Panc1 (cell line): Measurements from ENCODE around the gene DCD. TPM values are rescaled to one million over a fixed set of nuclear protein-coding genes. Genes with fewer than 3 reads are reported as not detected.

Source experiments
- ATAC-seq: fragments of 200-7000 bp; cut with Tn5 transposase; 2 replicates; pipeline ENCODE4 v1.9.1; 2020; ENCODE audit warnings: mild to moderate bottlenecking, moderate library complexity
- BruUV-seq: library from RNA; stranded (reverse); fragments of 400-500 nt; replicated peaks from 2 replicates; lab custom pipeline; 2021; lab: Mats Ljungman, UMichigan
- CTCF ChIA-PET: fragments of 300-600 bp; sonication (Branson Sonifier 250); formaldehyde crosslinking; loops from one replicate; lab custom pipeline; 2022; ENCODE audit warnings: antibody characterized with exemption; lab: Charles Lee
- POLR2A ChIA-PET: fragments of 300-600 bp; sonication (Branson Sonifier 250); formaldehyde crosslinking; loops from one replicate; lab custom pipeline; 2022; ENCODE audit warnings: antibody characterized with exemption; lab: Charles Lee
- DNase-seq: peaks from one replicate; pipeline ENCODE4 v3.0.0-alpha.2; 2010; ENCODE audit warnings: low read depth, low spot score
- H3K27ac ChIP-seq: 2 replicates; pipeline ENCODE4 v1.5.1; 2011; ENCODE audit warnings: mild to moderate bottlenecking, low read length, inconsistent platforms
- H3K27me3 ChIP-seq: fragments of 200-500 bp; sonication (Bioruptor generic); 2 replicates; pipeline ENCODE4 v1.6.0; 2014; ENCODE audit warnings: low read length, inconsistent platforms; ENCODE audit not compliant: control insufficient read depth, insufficient read depth
- H3K36me3 ChIP-seq: fragments of 200-500 bp; sonication (Bioruptor generic); 2 replicates; pipeline ENCODE4 v1.5.1; 2014; ENCODE audit warnings: inconsistent platforms, mild to moderate bottlenecking, low read length, moderate library complexity; ENCODE audit not compliant: control insufficient read depth, insufficient read depth
- H3K4me1 ChIP-seq: 2 replicates; pipeline ENCODE4 v1.5.1; 2011; ENCODE audit warnings: inconsistent platforms, mild to moderate bottlenecking, low read length, moderate library complexity; ENCODE audit not compliant: control insufficient read depth, insufficient read depth
- H3K4me3 ChIP-seq, 2 experiments: 2 replicates each; pipeline ENCODE4 v1.5.1; 2011 to 2012; ENCODE audit warnings: low read depth in 2 of 2, low read length in 2 of 2, mild to moderate bottlenecking in 2 of 2, inconsistent platforms in 1 of 2, moderate library complexity in 1 of 2
- H3K9me3 ChIP-seq: fragments of 200-500 bp; sonication (Bioruptor generic); 2 replicates; pipeline ENCODE4 v1.5.1; 2014; ENCODE audit warnings: low read depth, mild to moderate bottlenecking, inconsistent platforms, low read length, moderate library complexity; ENCODE audit not compliant: control insufficient read depth, insufficient read depth
- POLR2AphosphoS5 ChIP-seq: IDR thresholded peaks from 2 replicates; pipeline ENCODE4 v1.6.1; 2012; ENCODE audit warnings: mild to moderate bottlenecking, low read depth, low read length, moderate library complexity
- SIN3A ChIP-seq: IDR thresholded peaks from 2 replicates; pipeline ENCODE4 v1.6.1; 2012; ENCODE audit warnings: low read depth, mild to moderate bottlenecking, low read length, moderate library complexity, borderline replicate concordance; ENCODE audit not compliant: insufficient read depth
- TCF7L2 ChIP-seq: IDR thresholded peaks from 2 replicates; pipeline ENCODE4 v1.6.1; 2011; ENCODE audit warnings: mild to moderate bottlenecking, low read depth, low read length, inconsistent platforms
- in situ Hi-C: cut with HindIII; loops from 2 replicates; pipeline ENCODE4 v1.10.0; 2016; ENCODE audit warnings: low sequenced_read_pairs, low pct_unique_long_range_greater_than_20kb
- intact Hi-C: fragments of 100-400 bp; cut with micrococcal nuclease; formaldehyde crosslinking; loops from one replicate; pipeline ENCODE4 v1.10.0; 2022; ENCODE audit not compliant: unreplicated experiment
- total RNA-seq: library from RNA; stranded (reverse); gene quantifications from one replicate; pipeline ENCODE4 v1.2.1, GENCODE V29; 2021; ENCODE audit not compliant: unreplicated experiment
- TF ChIP-seq, protein P1 (sequence below): fragments of 450-650 bp; IDR thresholded peaks from 2 replicates; pipeline ENCODE4 v1.5.1; 2017; ENCODE audit warnings: mild to moderate bottlenecking
- TF ChIP-seq, protein P2 (sequence below), 2 experiments: IDR thresholded peaks; 2 replicates each; pipeline ENCODE4 v1.6.1; 2011 to 2012; ENCODE audit warnings: low read depth in 2 of 2, control low read depth in 1 of 2, low read length in 1 of 2, mild to moderate bottlenecking in 1 of 2, moderate library complexity in 1 of 2; ENCODE audit not compliant: insufficient read depth in 1 of 2

Gene DCD
- total RNA-seq, 1 experiment from 2014 or later: not detected

DNA sequence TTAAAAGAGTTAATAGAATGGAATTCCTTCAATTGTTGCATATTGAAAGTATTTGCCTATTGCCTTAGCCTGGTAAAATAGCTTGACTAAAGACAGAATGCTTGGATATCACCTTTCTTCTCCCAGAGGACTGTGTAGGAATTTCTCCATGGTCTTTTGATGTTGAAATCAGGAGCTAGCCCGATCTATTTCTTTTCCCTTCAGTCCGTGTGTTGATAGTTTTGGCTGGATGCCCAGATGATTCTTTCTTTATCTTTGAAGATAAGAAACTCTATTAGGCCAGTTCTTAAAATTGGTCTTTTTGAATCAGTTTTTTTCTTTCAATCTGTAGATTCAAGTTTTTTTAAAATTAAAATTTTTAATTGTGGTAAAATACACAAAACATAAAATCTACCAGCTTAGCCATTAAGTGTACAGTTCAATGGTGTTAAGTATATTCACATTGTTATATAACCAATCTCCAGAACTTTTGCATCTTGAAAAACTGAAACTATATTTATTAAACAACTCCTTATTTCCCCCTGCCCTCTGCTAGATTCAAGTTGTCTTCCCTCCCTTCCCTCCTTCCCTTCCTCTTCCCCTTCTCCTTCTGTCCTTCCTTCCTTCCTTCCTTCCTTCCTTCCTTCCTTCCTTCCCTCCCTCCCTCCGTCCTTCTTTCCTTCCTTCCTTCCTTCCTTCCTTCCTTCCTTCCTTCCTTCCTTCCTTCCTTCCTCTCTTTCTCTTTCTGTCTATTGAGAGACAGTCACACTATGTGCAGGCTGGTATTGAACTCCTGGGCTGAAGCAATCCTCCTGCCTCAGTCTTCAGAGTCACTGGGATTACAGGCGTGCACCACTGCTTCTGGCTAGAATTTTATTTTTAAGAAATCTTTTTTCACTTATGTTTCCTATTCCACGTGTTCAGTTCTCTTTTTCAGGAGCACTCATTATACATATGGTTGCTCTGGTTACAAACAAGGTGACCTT lies 23.6 kb downstream of the DCD start:
- Histone ChIP-seq H3K27me3 (peaks cover 16% of the 10 kb centered on the region), H3K9me3 (no peaks in the 10 kb centered on the region), H3K36me3 (no peaks in the 10 kb centered on the region), H3K27ac (no peak overlapping the region), H3K4me3 (no peak overlapping the region), H3K4me1 (no peaks in the 10 kb centered on the region)
- in situ Hi-C loops: no loop called here
- no peak for ATAC-seq
- no TSS peak for BruUV-seq
- CTCF ChIA-PET: no interaction called here
- intact Hi-C loops: no loop called here
- TF ChIP-seq, protein P1, sequence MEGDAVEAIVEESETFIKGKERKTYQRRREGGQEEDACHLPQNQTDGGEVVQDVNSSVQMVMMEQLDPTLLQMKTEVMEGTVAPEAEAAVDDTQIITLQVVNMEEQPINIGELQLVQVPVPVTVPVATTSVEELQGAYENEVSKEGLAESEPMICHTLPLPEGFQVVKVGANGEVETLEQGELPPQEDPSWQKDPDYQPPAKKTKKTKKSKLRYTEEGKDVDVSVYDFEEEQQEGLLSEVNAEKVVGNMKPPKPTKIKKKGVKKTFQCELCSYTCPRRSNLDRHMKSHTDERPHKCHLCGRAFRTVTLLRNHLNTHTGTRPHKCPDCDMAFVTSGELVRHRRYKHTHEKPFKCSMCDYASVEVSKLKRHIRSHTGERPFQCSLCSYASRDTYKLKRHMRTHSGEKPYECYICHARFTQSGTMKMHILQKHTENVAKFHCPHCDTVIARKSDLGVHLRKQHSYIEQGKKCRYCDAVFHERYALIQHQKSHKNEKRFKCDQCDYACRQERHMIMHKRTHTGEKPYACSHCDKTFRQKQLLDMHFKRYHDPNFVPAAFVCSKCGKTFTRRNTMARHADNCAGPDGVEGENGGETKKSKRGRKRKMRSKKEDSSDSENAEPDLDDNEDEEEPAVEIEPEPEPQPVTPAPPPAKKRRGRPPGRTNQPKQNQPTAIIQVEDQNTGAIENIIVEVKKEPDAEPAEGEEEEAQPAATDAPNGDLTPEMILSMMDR: no peak
- no peak for TF ChIP-seq TCF7L2
- TF ChIP-seq POLR2AphosphoS5: no peak
- TF ChIP-seq SIN3A: no peak
- TF ChIP-seq, protein P2, sequence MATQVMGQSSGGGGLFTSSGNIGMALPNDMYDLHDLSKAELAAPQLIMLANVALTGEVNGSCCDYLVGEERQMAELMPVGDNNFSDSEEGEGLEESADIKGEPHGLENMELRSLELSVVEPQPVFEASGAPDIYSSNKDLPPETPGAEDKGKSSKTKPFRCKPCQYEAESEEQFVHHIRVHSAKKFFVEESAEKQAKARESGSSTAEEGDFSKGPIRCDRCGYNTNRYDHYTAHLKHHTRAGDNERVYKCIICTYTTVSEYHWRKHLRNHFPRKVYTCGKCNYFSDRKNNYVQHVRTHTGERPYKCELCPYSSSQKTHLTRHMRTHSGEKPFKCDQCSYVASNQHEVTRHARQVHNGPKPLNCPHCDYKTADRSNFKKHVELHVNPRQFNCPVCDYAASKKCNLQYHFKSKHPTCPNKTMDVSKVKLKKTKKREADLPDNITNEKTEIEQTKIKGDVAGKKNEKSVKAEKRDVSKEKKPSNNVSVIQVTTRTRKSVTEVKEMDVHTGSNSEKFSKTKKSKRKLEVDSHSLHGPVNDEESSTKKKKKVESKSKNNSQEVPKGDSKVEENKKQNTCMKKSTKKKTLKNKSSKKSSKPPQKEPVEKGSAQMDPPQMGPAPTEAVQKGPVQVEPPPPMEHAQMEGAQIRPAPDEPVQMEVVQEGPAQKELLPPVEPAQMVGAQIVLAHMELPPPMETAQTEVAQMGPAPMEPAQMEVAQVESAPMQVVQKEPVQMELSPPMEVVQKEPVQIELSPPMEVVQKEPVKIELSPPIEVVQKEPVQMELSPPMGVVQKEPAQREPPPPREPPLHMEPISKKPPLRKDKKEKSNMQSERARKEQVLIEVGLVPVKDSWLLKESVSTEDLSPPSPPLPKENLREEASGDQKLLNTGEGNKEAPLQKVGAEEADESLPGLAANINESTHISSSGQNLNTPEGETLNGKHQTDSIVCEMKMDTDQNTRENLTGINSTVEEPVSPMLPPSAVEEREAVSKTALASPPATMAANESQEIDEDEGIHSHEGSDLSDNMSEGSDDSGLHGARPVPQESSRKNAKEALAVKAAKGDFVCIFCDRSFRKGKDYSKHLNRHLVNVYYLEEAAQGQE (IDR thresholded peaks at IDR 0.05; ENCODE audit: insufficient read depth in 1 of 2, low read depth in 2 of 2, low read length in 1 of 2): no peak
- POLR2A ChIA-PET: no interaction called here
- DNase-seq: no peak

- intact Hi-C loops: no loop called here
- no peak for TF ChIP-seq POLR2AphosphoS5
- TF ChIP-seq, protein P2 (IDR thresholded peaks at IDR 0.05; ENCODE audit: insufficient read depth in 1 of 2, low read depth in 2 of 2, low read length in 1 of 2): no peak
- TF ChIP-seq, protein P1: peak; percentile 54
- H3K27me3 ChIP-seq: peaks cover 16% of the 10 kb centered on the region
- in situ Hi-C loops: no loop called here
- H3K4me3 ChIP-seq: no peak overlapping the region
- CTCF ChIA-PET: interaction anchor here (0.7 kb wide), 1 partner anchor 98 kb away, joined by 6 read pairs; no protein-coding TSS in a partner anchor
- H3K36me3 ChIP-seq: no peaks in the 10 kb centered on the region
- H3K9me3 ChIP-seq: no peaks in the 10 kb centered on the region
- no TSS peak for BruUV-seq
- ATAC-seq: peak; percentile 74
- POLR2A ChIA-PET: no interaction called here
- no peak overlapping the region for H3K27ac ChIP-seq
- H3K4me1 ChIP-seq: no peaks in the 10 kb centered on the region
- DNase-seq: no peak
These were observed 25.5 kb downstream of the DCD start for GRCh38 chr12:54622463-54623183.
